Endothelial cell of umbilical vein (primary cell): Measurements from ENCODE around the gene ACR. TPM values are rescaled to one million over a fixed set of nuclear protein-coding genes. Genes with fewer than 3 reads are reported as not detected.

Experiments
- BruUV-seq: library from RNA; stranded (reverse); fragments of 400-500 nt; replicated peaks from 2 replicates; lab custom pipeline; 2021; lab: Mats Ljungman, UMichigan
- CTCF ChIA-PET: fragments of 300-600, 350-600 bp; sonication (Branson Sonifier 250); formaldehyde crosslinking; loops from one replicate; lab custom pipeline; 2021; ENCODE audit warnings: antibody characterized with exemption, inconsistent platforms; lab: Charles Lee
- POLR2A ChIA-PET: fragments of 300-600, 350-600 bp; sonication (Branson Sonifier 250); formaldehyde crosslinking; loops from one replicate; lab custom pipeline; 2021; ENCODE audit warnings: antibody characterized with exemption, inconsistent platforms; lab: Charles Lee
- DNase-seq: peaks from one replicate; pipeline ENCODE4 v3.0.0-alpha.2; 2011; ENCODE audit warnings: low read depth, low spot score
- FAIRE-seq: peaks from 2 replicates; lab custom pipeline; 2011; peaks lifted over from hg19 to GRCh38; lab: Jason Lieb, UNC
- H2AFZ ChIP-seq: 2 replicates; pipeline ENCODE4 v1.6.0; 2012; ENCODE audit warnings: low read depth, low read length, control low read depth, inconsistent platforms
- H3K27ac ChIP-seq: 2 replicates; pipeline ENCODE4 v1.5.1; 2011; ENCODE audit warnings: low read depth, mild to moderate bottlenecking, control low read depth, low read length, moderate library complexity; ENCODE audit not compliant: insufficient read depth
- H3K27me3 ChIP-seq, 2 experiments: 2 replicates each; pipeline versions ENCODE4 v1.6.0 to v1.6.1; 2011; ENCODE audit warnings: low read length in 2 of 2, mixed read lengths in 1 of 2; ENCODE audit not compliant: control insufficient read depth in 2 of 2, insufficient read depth in 2 of 2
- H3K36me3 ChIP-seq, 2 experiments: 2 replicates in 1 of 2; 3 replicates in 1 of 2; pipeline ENCODE4 v1.5.1; 2011; ENCODE audit warnings: low read length in 2 of 2, mild to moderate bottlenecking in 1 of 2, moderate library complexity in 1 of 2; ENCODE audit not compliant: control insufficient read depth in 2 of 2, insufficient read depth in 2 of 2; ENCODE audit errors: extremely low read depth in 1 of 2
- H3K4me1 ChIP-seq: 3 replicates; pipeline ENCODE4 v1.5.1; 2011; ENCODE audit warnings: mild to moderate bottlenecking, low read length; ENCODE audit not compliant: control insufficient read depth, insufficient read depth; ENCODE audit errors: extremely low read depth
- H3K4me2 ChIP-seq: 2 replicates; pipeline ENCODE4 v1.6.1; 2011; ENCODE audit warnings: low read length, control low read depth, mixed read lengths; ENCODE audit not compliant: insufficient read depth
- H3K4me3 ChIP-seq, 3 experiments: fragments of 200-600 bp in 1 of 3; sonication (generic), shearing (Covaris generic) in 1 of 3; replicated peaks in 1 of 3; 2 replicates each; pipeline ENCODE4 v1.5.1; 2011 to 2016; ENCODE audit warnings: control low read depth in 3 of 3, low read length in 3 of 3, mild to moderate bottlenecking in 2 of 3, inconsistent platforms in 1 of 3, low read depth in 1 of 3, moderate library complexity in 1 of 3; ENCODE audit not compliant: insufficient read depth in 1 of 3
- H3K79me2 ChIP-seq: 2 replicates; pipeline ENCODE4 v1.6.0; 2012; ENCODE audit warnings: low read length, inconsistent platforms; ENCODE audit not compliant: control insufficient read depth, insufficient read depth
- H3K9ac ChIP-seq: replicated peaks from 2 replicates; pipeline ENCODE3; 2011; ENCODE audit warnings: low read length, control low read depth; ENCODE audit not compliant: insufficient read depth; ENCODE audit errors: extremely low read depth
- H3K9me1 ChIP-seq: replicated peaks from 3 replicates; pipeline ENCODE4 v1.6.0; 2011; ENCODE audit warnings: mild to moderate bottlenecking, low read length; ENCODE audit not compliant: control insufficient read depth, insufficient read depth; ENCODE audit errors: extremely low read depth
- H3K9me3 ChIP-seq: replicated peaks from 2 replicates; pipeline ENCODE4 v1.5.1; 2012; ENCODE audit warnings: low read length, inconsistent platforms; ENCODE audit not compliant: control insufficient read depth, insufficient read depth
- H4K20me1 ChIP-seq: replicated peaks from 2 replicates; pipeline ENCODE3; 2011; ENCODE audit warnings: mild to moderate bottlenecking, low read length; ENCODE audit not compliant: control insufficient read depth, insufficient read depth; ENCODE audit errors: extremely low read depth
- FOS ChIP-seq: IDR thresholded peaks from 2 replicates; pipeline ENCODE4 v1.6.1; 2011; ENCODE audit warnings: mild to moderate bottlenecking, low read length, moderate library complexity, borderline replicate concordance; ENCODE audit not compliant: insufficient read depth
- JUN ChIP-seq: IDR thresholded peaks from 2 replicates; pipeline ENCODE4 v1.6.1; 2011; ENCODE audit warnings: borderline replicate concordance, low read depth; ENCODE audit not compliant: insufficient read length, insufficient read depth
- MAX ChIP-seq: IDR thresholded peaks from 2 replicates; pipeline ENCODE4 v1.6.1; 2011; ENCODE audit not compliant: insufficient read depth, insufficient read length
- POLR2AphosphoS5 ChIP-seq: IDR thresholded peaks from 2 replicates; pipeline ENCODE4 v1.6.1; 2012; ENCODE audit warnings: low read depth, mild to moderate bottlenecking, control low read depth, low read length, moderate library complexity; ENCODE audit not compliant: insufficient read depth
- dilution Hi-C: fragments of 300-500 bp; cut with MboI; formaldehyde crosslinking; loops from one replicate; pipeline ENCODE4 v1.15.0; 2019; ENCODE audit warnings: low sequenced_read_pairs; ENCODE audit not compliant: extremely low pct_ligation_motif_present
- intact Hi-C: fragments of 100-400 bp; cut with micrococcal nuclease; formaldehyde crosslinking; loops from one replicate; pipeline ENCODE4 v1.10.0; 2022
- polyA plus RNA-seq, 4 experiments: library from polyadenylated mRNA; depleted of rRNA in 3 of 4; stranded (reverse) in 3 of 4; unstranded in 1 of 4; fragments of >200 nt; gene quantifications; 2 replicates each; pipeline versions ENCODE4 v1.2.1 to v1.2.3, GENCODE V29; 2011 to 2012; ENCODE audit warnings: missing spikeins in 1 of 4
- total RNA-seq: library from RNA; stranded (reverse); gene quantifications from 2 replicates; pipeline ENCODE4 v1.2.3, GENCODE V29; 2021

The ACR gene
- total and polyA plus RNA-seq, 2 donors (not counting 3 experiments of a cell fraction or from before 2014, with no cell fraction given), result 0.91 to 4.1 TPM

GRCh38 chr22:50693462-50693861 lies 44.5 kb upstream of the ACR start:
- Histone ChIP-seq H3K36me3 (peaks cover 41 to 47% of the 10 kb centered on the region in 2 experiments), H3K27me3 (no peaks in the 10 kb centered on the region), H3K9me1 (no peaks in the 10 kb centered on the region), H3K4me2 (no peak overlapping the region), H3K27ac (no peak overlapping the region), H3K9ac (no peak overlapping the region), H4K20me1 (peaks cover 20% of the 10 kb centered on the region), H3K9me3 (no peaks in the 10 kb centered on the region), H3K4me3 (no peak overlapping the region), H2AFZ (no peak overlapping the region), H3K79me2 (peaks cover 95% of the 10 kb centered on the region), H3K4me1 (peaks cover 21% of the 10 kb centered on the region)
- POLR2A ChIA-PET, result no interaction called here
- dilution Hi-C loops, result no loop called here
- BruUV-seq, result no TSS peak
- CTCF ChIA-PET, result interaction anchor here (1.0 to 4.1 kb wide), 4 partner anchors 52 to 118 kb away, joined by 3 to 25 read pairs (median 4); partner anchors contain the start of gene ARSA
- FAIRE-seq (no peak), DNase-seq (no peak)
- TF ChIP-seq POLR2AphosphoS5 (no peak), JUN (no peak), MAX (no peak)
- intact Hi-C loops, result loop anchor here (2.0 to 5.0 kb wide), 2 partner anchors 51 to 111 kb away; partner anchors contain the start of gene CHKB

- no peak overlapping the region for H3K4me2 ChIP-seq
- intact Hi-C loops, result loop anchor here (5.0 kb wide), 1 partner anchor 52 kb away; no protein-coding TSS in a partner anchor
- H3K9me1 ChIP-seq, result no peaks in the 10 kb centered on the region
- H3K79me2 ChIP-seq, result peaks cover 95% of the 10 kb centered on the region
- dilution Hi-C loops, result no loop called here
- peaks cover 45 to 46% of the 10 kb centered on the region in 2 experiments for H3K36me3 ChIP-seq
- CTCF ChIA-PET, result interaction anchor here (0.6 to 4.1 kb wide), 6 partner anchors 52 to 119 kb away, joined by 3 to 25 read pairs (median 3); partner anchors contain the start of gene ARSA
- H3K4me1 ChIP-seq, result peaks cover 24% of the 10 kb centered on the region
- no peak overlapping the region for H3K27ac ChIP-seq
- H4K20me1 ChIP-seq, result peaks cover 16% of the 10 kb centered on the region
- no peak overlapping the region for H3K4me3 ChIP-seq
- TF ChIP-seq FOS, result no peak
- DNase-seq (no peak), FAIRE-seq (no peak)
- H3K9ac ChIP-seq, result no peak overlapping the region
- POLR2A ChIA-PET, result no interaction called here
- no peaks in the 10 kb centered on the region for H3K27me3 ChIP-seq
- no peak overlapping the region for H2AFZ ChIP-seq
- no peaks in the 10 kb centered on the region for H3K9me3 ChIP-seq
- no TSS peak for BruUV-seq
Measured at GRCh38 chr22:50694099-50694605, 43.9 kb upstream of the ACR start.
